Forelimb muscle (tissue), 1 donor: ENCODE data around the gene TNFSF4. TPM values are rescaled to one million over a fixed set of nuclear protein-coding genes. Genes with fewer than 3 reads are reported as not detected.
"Not testable (repeated sequence)": the region's sequence is repeated elsewhere in the genome, so short reads cannot be mapped to it uniquely, and the experiment has no call there.

Experiments
- DNase-seq: peaks from one replicate; pipeline ENCODE4 v3.0.0-alpha.2; 2013; ENCODE audit warnings: low read depth
- polyA plus RNA-seq: library from polyadenylated mRNA; unstranded; fragments of 120-200 nt; gene quantifications from one replicate; pipeline ENCODE4 v1.2.1, GENCODE V29; 2013; ENCODE audit not compliant: insufficient read length

The TNFSF4 gene
- polyA plus RNA-seq = 2.2 TPM

- peak; percentile 24 for DNase-seq
Observed at GRCh38 chr1:173206816-173207568, at the start of gene TNFSF4. TSS of gene TNFSF4 (minus strand) at chr1:173207331. CDS start at chr1:173207176, 155 bp downstream.

- no peak for DNase-seq
Observed at GRCh38 chr1:173255214-173255813, 48.2 kb upstream of the TNFSF4 start.

GRCh38 chr1:173253046-173253445 is 45.9 kb upstream of the TNFSF4 start:
- DNase-seq = no peak

- no peak for DNase-seq
Observed at GRCh38 chr1:173249349-173249748, 42.2 kb upstream of the TNFSF4 start.

GRCh38 chr1:173248247-173248940 is 41.3 kb upstream of the TNFSF4 start:
- no peak for DNase-seq

GRCh38 chr1:173245892-173246291 is 38.8 kb upstream of the TNFSF4 start:
- DNase-seq = no peak

GRCh38 chr1:173243300-173243699 is 36.2 kb upstream of the TNFSF4 start:
- no peak for DNase-seq

GRCh38 chr1:173241528-173242347 is 34.6 kb upstream of the TNFSF4 start:
- no peak for DNase-seq

GRCh38 chr1:173240609-173241008 is 33.5 kb upstream of the TNFSF4 start:
- no peak for DNase-seq

- DNase-seq = no peak
Observed at GRCh38 chr1:173239058-173239457, 31.9 kb upstream of the TNFSF4 start.

GRCh38 chr1:173234899-173235298 is 27.8 kb upstream of the TNFSF4 start:
- DNase-seq = no peak

- DNase-seq = not testable (repeated sequence)
Observed at GRCh38 chr1:173234434-173234833, 27.3 kb upstream of the TNFSF4 start.

GRCh38 chr1:173229031-173229430 is 21.9 kb upstream of the TNFSF4 start:
- not testable (repeated sequence) for DNase-seq

GRCh38 chr1:173224949-173225348 is 17.8 kb upstream of the TNFSF4 start:
- no peak for DNase-seq

GRCh38 chr1:173224280-173224892 is 17.3 kb upstream of the TNFSF4 start:
- no peak for DNase-seq

- no peak for DNase-seq
Observed at GRCh38 chr1:173223031-173223380, 15.9 kb upstream of the TNFSF4 start.

GRCh38 chr1:173222149-173223030 is 15.3 kb upstream of the TNFSF4 start:
- no peak for DNase-seq

GRCh38 chr1:173220157-173220556 is 13.0 kb upstream of the TNFSF4 start:
- DNase-seq = no peak

GRCh38 chr1:173213665-173214064 is 6.5 kb upstream of the TNFSF4 start:
- DNase-seq = no peak

GRCh38 chr1:173212952-173213491 is 5.9 kb upstream of the TNFSF4 start:
- DNase-seq = no peak
